Activated B cell treated with CpG ODN at 0.5 μM for 24 hours (primary cell): ENCODE measurements around the gene PAXIP1. TPM values are rescaled to one million over a fixed set of nuclear protein-coding genes. Genes with fewer than 3 reads are reported as not detected.

ENCODE experiments used
- ATAC-seq: fragments of 200-7000 bp; cut with Tn5 transposase; one replicate; pipeline ENCODE4 v1.10.0; 2021; ENCODE audit warnings: low read depth, mild to moderate bottlenecking, moderate library complexity
- CTCF ChIA-PET: fragments of 350-600 bp; sonication (Branson Sonifier 250); formaldehyde crosslinking; loops from one replicate; lab custom pipeline; 2021; ENCODE audit warnings: antibody characterized with exemption; lab: Charles Lee
- POLR2A ChIA-PET: fragments of 350-600 bp; sonication (Branson Sonifier 250); formaldehyde crosslinking; loops from one replicate; lab custom pipeline; 2021; ENCODE audit warnings: antibody characterized with exemption; lab: Charles Lee
- DNase-seq: peaks from one replicate; pipeline ENCODE4 v3.0.0; 2022
- H3K27ac Mint-ChIP-seq: one replicate; pipeline ENCODE4 v1.8.0; 2020; ENCODE audit warnings: mixed read lengths
- H3K27me3 Mint-ChIP-seq: one replicate; pipeline ENCODE4 v1.8.0; 2021; ENCODE audit warnings: mixed read lengths
- H3K36me3 Mint-ChIP-seq: one replicate; pipeline ENCODE4 v1.8.0; 2021; ENCODE audit warnings: low read depth, mixed read lengths
- H3K4me1 Mint-ChIP-seq: one replicate; pipeline ENCODE4 v1.8.0; 2021; ENCODE audit warnings: mixed read lengths
- H3K4me3 Mint-ChIP-seq: one replicate; pipeline ENCODE4 v1.8.0; 2020; ENCODE audit warnings: mild to moderate bottlenecking, mixed read lengths
- H3K9me3 Mint-ChIP-seq: one replicate; pipeline ENCODE4 v1.8.0; 2020; ENCODE audit warnings: mixed read lengths
- intact Hi-C: fragments of 100-400 bp; cut with micrococcal nuclease; formaldehyde crosslinking; loops from one replicate; pipeline ENCODE4 v1.15.1; 2024
- total RNA-seq: library from RNA; stranded (reverse); gene quantifications from 2 replicates; pipeline ENCODE4 v1.2.3, GENCODE V29; 2022
- TF ChIP-seq, protein P1 (sequence below): fragments of 200-600 bp; IDR thresholded peaks from one replicate; pipeline ENCODE4 v1.8.0; 2022; ENCODE audit warnings: antibody characterized with exemption, mild to moderate bottlenecking

PAXIP1 gene
- total RNA-seq, 1 donor from 2014 or later, result 15.2 TPM

DNA sequence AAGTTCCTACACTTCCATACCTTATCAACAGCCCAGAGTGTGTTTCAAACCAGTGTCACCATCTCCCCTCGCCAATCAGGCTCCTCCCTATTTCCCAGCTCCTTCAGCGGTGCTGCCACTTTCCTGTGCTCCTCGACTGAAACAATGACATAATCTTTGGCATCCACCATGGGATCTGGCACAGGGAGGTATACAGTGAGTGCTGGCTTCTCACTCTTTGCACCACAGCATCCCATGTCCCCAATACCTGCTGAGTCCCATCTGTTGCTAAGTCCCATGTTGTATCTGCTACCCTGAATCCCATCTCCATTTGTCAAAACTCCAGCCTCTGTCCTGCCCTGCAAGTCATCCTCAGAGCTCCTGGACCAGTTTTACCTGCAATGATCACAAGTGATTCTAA is 15.4 kb downstream of the PAXIP1 start:
- Mint-ChIP-seq H3K4me1 (no peaks in the 10 kb centered on the region), H3K27ac (no peak overlapping the region), H3K9me3 (no peaks in the 10 kb centered on the region), H3K4me3 (no peak overlapping the region), H3K27me3 (no peaks in the 10 kb centered on the region), H3K36me3 (peaks cover 31% of the 10 kb centered on the region)
- ATAC-seq (no peak), DNase-seq (no peak)
- intact Hi-C loops, result no loop called here
- POLR2A ChIA-PET, result no interaction called here
- CTCF ChIA-PET, result no interaction called here
- TF ChIP-seq, protein P1, sequence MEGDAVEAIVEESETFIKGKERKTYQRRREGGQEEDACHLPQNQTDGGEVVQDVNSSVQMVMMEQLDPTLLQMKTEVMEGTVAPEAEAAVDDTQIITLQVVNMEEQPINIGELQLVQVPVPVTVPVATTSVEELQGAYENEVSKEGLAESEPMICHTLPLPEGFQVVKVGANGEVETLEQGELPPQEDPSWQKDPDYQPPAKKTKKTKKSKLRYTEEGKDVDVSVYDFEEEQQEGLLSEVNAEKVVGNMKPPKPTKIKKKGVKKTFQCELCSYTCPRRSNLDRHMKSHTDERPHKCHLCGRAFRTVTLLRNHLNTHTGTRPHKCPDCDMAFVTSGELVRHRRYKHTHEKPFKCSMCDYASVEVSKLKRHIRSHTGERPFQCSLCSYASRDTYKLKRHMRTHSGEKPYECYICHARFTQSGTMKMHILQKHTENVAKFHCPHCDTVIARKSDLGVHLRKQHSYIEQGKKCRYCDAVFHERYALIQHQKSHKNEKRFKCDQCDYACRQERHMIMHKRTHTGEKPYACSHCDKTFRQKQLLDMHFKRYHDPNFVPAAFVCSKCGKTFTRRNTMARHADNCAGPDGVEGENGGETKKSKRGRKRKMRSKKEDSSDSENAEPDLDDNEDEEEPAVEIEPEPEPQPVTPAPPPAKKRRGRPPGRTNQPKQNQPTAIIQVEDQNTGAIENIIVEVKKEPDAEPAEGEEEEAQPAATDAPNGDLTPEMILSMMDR, result no peak

DNA sequence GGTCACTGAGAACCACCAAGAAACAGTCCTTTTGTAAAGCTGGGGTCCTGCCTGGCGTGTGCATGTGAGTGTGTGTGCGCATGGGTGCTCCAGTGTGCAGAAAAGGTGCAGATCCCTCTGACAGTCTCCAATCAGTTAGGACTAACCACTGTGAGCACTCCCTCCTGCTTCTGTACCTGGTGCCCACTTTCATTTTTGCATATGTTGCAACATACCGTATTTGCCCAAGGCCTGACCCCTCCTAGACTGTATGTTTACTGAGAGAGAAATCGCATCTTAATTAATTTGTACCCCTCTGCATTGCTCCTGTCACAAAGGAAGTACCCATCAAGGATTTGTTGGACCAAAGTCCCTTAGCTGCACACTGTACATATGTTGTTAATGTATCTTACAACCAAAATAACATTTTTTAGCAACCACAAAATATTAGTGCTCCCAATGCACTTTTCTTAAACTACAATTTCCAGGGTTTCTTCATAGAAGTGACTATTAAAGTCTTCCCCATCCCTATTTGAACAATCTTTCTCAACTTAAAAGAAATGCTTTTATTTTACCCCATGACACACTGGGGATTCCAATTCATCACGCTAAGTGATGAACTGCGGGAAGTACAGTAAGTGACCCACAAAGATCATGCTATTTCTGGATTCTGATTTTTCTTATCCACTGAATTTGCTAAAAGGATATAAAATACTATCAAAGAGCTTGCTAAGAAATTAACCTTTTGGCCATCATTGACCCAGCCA is 16.6 kb downstream of the PAXIP1 start:
- Mint-ChIP-seq H3K4me1 (peaks cover 5% of the 10 kb centered on the region), H3K9me3 (no peaks in the 10 kb centered on the region), H3K27ac (no peak overlapping the region), H3K4me3 (no peak overlapping the region), H3K27me3 (no peaks in the 10 kb centered on the region), H3K36me3 (peaks cover 22% of the 10 kb centered on the region)
- ATAC-seq (no peak), DNase-seq (no peak)
- POLR2A ChIA-PET, result no interaction called here
- intact Hi-C loops, result no loop called here
- CTCF ChIA-PET, result no interaction called here
- TF ChIP-seq, protein P1, result no peak

DNA sequence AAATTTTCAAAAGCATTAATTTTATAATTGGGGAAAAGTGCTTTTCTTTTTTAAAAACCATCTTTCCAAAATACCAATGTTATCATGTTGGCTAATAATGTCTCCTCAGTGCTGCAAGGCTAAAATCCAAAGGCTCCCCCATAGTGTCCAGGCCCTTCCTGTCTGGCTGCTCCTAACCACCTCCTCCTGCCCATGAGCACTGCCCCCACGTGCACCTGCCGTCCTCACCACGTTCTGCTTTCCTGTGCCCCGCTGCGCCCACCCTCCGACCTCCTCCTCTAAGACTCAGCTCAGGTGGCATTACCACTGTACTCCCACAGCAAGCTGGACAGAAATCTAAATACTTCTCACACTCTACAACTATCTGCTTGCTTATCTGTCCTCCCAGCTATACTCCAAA is 17.7 kb downstream of the PAXIP1 start:
- H3K9me3 Mint-ChIP-seq, result no peaks in the 10 kb centered on the region
- H3K27me3 Mint-ChIP-seq, result no peaks in the 10 kb centered on the region
- peaks cover 25% of the 10 kb centered on the region for H3K36me3 Mint-ChIP-seq
- no peak overlapping the region for H3K4me3 Mint-ChIP-seq
- intact Hi-C loops, result no loop called here
- CTCF ChIA-PET, result no interaction called here
- ATAC-seq (no peak), DNase-seq (no peak)
- POLR2A ChIA-PET, result no interaction called here
- H3K4me1 Mint-ChIP-seq, result peaks cover 5% of the 10 kb centered on the region
- H3K27ac Mint-ChIP-seq, result no peak overlapping the region
- TF ChIP-seq, protein P1, result no peak

DNA sequence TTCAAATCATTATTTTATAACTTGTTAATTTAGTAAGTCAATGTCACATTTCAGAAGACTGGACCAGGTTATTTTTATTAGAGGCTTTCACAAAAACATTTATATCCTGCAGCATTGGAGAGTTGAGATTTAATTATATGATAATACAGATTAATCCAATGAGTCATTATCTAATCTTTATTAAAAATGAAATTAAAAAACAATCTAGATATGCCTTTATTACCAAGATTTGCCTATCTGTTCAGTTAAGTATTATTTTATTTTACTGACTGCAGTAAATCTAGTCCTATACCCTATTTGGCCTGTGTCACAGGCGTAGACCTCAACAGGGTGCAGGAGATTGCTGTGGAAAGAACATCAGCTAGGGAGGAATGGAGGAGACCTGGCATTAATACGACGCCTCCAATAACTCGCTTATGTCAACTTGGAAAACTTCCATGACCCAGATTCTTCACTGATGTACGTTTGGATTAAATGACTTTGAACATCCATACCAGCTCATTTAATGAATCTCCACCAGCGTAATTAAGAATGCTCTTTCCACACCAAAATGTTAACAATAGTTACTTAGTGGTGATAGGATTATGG is 18.2 kb downstream of the PAXIP1 start:
- ATAC-seq, result no peak
- Mint-ChIP-seq H3K9me3 (no peaks in the 10 kb centered on the region), H3K4me1 (peaks cover 5% of the 10 kb centered on the region), H3K27me3 (no peaks in the 10 kb centered on the region), H3K4me3 (no peak overlapping the region), H3K27ac (no peak overlapping the region), H3K36me3 (peaks cover 28% of the 10 kb centered on the region)
- TF ChIP-seq, protein P1, result no peak
- no peak for DNase-seq
- ChIA-PET CTCF (no interaction called here), POLR2A (no interaction called here)
- intact Hi-C loops, result no loop called here

DNA sequence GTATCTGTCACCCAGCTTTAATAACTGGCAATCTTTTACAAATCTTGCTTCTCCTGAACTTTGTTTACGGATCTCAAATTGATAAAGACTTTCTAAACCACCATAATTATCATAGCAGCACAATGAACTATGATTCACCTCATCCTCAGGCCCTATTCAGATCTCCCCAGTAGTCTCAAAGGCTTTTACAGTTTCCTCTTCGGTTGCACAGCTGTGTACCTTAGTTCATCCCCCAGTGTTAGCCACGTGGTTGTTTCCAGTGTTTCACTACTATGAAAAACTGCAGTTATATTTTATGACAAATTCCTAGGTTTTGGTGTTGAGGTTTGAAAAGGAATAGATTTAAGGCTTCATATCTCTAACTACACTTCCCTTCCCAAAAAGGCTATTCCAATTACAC is 24.9 kb downstream of the PAXIP1 start:
- no peak overlapping the region for H3K27ac Mint-ChIP-seq
- peaks cover 16% of the 10 kb centered on the region for H3K4me1 Mint-ChIP-seq
- intact Hi-C loops, result no loop called here
- H3K27me3 Mint-ChIP-seq, result no peaks in the 10 kb centered on the region
- ATAC-seq, result no peak
- POLR2A ChIA-PET, result no interaction called here
- peaks cover 38% of the 10 kb centered on the region for H3K36me3 Mint-ChIP-seq
- TF ChIP-seq, protein P1, result no peak
- CTCF ChIA-PET, result no interaction called here
- no peak for DNase-seq
- H3K4me3 Mint-ChIP-seq, result no peak overlapping the region
- peaks cover 4% of the 10 kb centered on the region for H3K9me3 Mint-ChIP-seq
